Mucosa of descending colon (tissue), 3 donors: Measurements from ENCODE around the gene PDPR. TPM values are rescaled to one million over a fixed set of nuclear protein-coding genes. Genes with fewer than 3 reads are reported as not detected.
"Not testable (repeated sequence)": the region's sequence is repeated elsewhere in the genome, so short reads cannot be mapped to it uniquely, and the experiment has no call there.

ENCODE experiments used
- ATAC-seq: fragments of 200-7000 bp; cut with Tn5 transposase; one replicate; pipeline ENCODE4 v1.9.1; 2020; ENCODE audit warnings: mild to moderate bottlenecking, moderate library complexity
- DNase-seq, 3 donors: peaks; one replicate each; pipeline ENCODE4 v3.0.0-alpha.2; 2020
- H3K36me3 ChIP-seq: fragments of 200-600 bp; one replicate; pipeline ENCODE4 v1.8.0; 2021; ENCODE audit warnings: low read depth, mild to moderate bottlenecking
- H3K4me1 ChIP-seq: fragments of 200-600 bp; one replicate; pipeline ENCODE4 v1.8.0; 2021; ENCODE audit warnings: low read depth, mild to moderate bottlenecking
- H3K4me3 ChIP-seq: fragments of 200-600 bp; one replicate; pipeline ENCODE4 v1.8.0; 2021; ENCODE audit warnings: mild to moderate bottlenecking
- H3K9me3 ChIP-seq: fragments of 200-600 bp; one replicate; pipeline ENCODE4 v1.8.0; 2021; ENCODE audit warnings: mild to moderate bottlenecking
- intact Hi-C, 2 donors: fragments of 100-400 bp; cut with DNase I in 1 of 2; cut with micrococcal nuclease in 1 of 2; formaldehyde crosslinking; loops; one replicate each; pipeline versions ENCODE4 v1.11.0 to v1.11.1; 2022; cut with DNase I, micrococcal nuclease
- long read RNA-seq, 2 donors: library from polyadenylated mRNA; unstranded; transcript quantifications; one replicate each; pipeline ENCODE4 v2.0.0, GENCODE V29; 2019 to 2021
- total RNA-seq, 3 donors: library from RNA; stranded (reverse); fragmentation: NEBNext Ultra II Directional in 2 of 3; extraction: Animal tissue kit (Norgen Biotek cat#: 25700) in 2 of 3; gene quantifications; one replicate each; pipeline versions ENCODE4 v1.2.1 to v1.2.4, GENCODE V29; 2021 to 2023
- donor health status: DM: no; HTN: no; CAD: no; lungs with moderate emphysema.
- donor health status: DM: no; HTN: no; CAD: no.
- donor health status: DM: no; HTN: yes; CAD: no.

Gene PDPR
- 10 to 100 TPM; 21.0 to 43.6 (median 31.0) TPM for total RNA-seq
- long read RNA-seq, donor 1, partial matches to known transcripts = 6 of 15 reads
- long read RNA-seq, donor 1, other reads (novel, unspliced or antisense) = 9 of 15 reads
- long read RNA-seq, donor 2, partial matches to known transcripts = 1 of 2 reads
- long read RNA-seq, donor 2, other reads (novel, unspliced or antisense) = 1 of 2 reads

- ATAC-seq (peak; percentile 99), DNase-seq (peak; percentile 97)
- H3K4me3 ChIP-seq = peak within 1 kb of the TSS; percentile 57
- H3K36me3 ChIP-seq, intact Hi-C loops, H3K4me1 ChIP-seq, H3K9me3 ChIP-seq: not testable (repeated sequence)
These were observed at the start of gene PDPR for GRCh38 chr16:70113982-70114826. TSS of gene PDPR (plus strand) at chr16:70114332. CDS start at chr16:70120493, 6,161 bp downstream.

GRCh38 chr16:70064841-70065370, 49.2 kb upstream of the PDPR start:
- Histone ChIP-seq H3K4me3 (peak overlapping the region; percentile 51), H3K4me1 (peaks cover 15% of the 10 kb centered on the region)
- H3K36me3 ChIP-seq, intact Hi-C loops, H3K9me3 ChIP-seq: not testable (repeated sequence)
- peak; percentile 81 to 84 (median 83) for DNase-seq
- ATAC-seq = peak; percentile 51

GRCh38 chr16:70065376-70065745, 48.8 kb upstream of the PDPR start:
- Histone ChIP-seq H3K4me3 (peak overlapping the region; percentile 51), H3K4me1 (peaks cover 14% of the 10 kb centered on the region)
- DNase-seq, H3K36me3 ChIP-seq, intact Hi-C loops, H3K9me3 ChIP-seq: not testable (repeated sequence)
- ATAC-seq = peak; percentile 21

GRCh38 chr16:70065746-70066658, 48.1 kb upstream of the PDPR start:
- peak; percentile 94 for ATAC-seq
- H3K9me3 ChIP-seq, H3K36me3 ChIP-seq, intact Hi-C loops: not testable (repeated sequence)
- peak overlapping the region; percentile 51 for H3K4me3 ChIP-seq
- DNase-seq = peak; percentile 96 to 97 (median 96)
- H3K4me1 ChIP-seq = peaks cover 14% of the 10 kb centered on the region

- H3K4me3 ChIP-seq, H3K36me3 ChIP-seq, intact Hi-C loops, H3K9me3 ChIP-seq, ATAC-seq: not testable (repeated sequence)
- peaks cover 11% of the 10 kb centered on the region for H3K4me1 ChIP-seq
- peak in 2 of 3 donors; percentile 35 to 47 for DNase-seq
These were observed 47.4 kb upstream of the PDPR start for GRCh38 chr16:70066751-70067150.

GRCh38 chr16:70079081-70079480, 35.1 kb upstream of the PDPR start:
- H3K4me1 ChIP-seq, H3K9me3 ChIP-seq, H3K4me3 ChIP-seq, DNase-seq, ATAC-seq, H3K36me3 ChIP-seq, intact Hi-C loops: not testable (repeated sequence)

GRCh38 chr16:70081219-70081618, 32.9 kb upstream of the PDPR start:
- H3K9me3 ChIP-seq, intact Hi-C loops, H3K4me1 ChIP-seq, ATAC-seq, DNase-seq, H3K4me3 ChIP-seq, H3K36me3 ChIP-seq: not testable (repeated sequence)

- DNase-seq, ATAC-seq, H3K9me3 ChIP-seq, intact Hi-C loops, H3K36me3 ChIP-seq, H3K4me1 ChIP-seq, H3K4me3 ChIP-seq: not testable (repeated sequence)
These were observed 30.2 kb upstream of the PDPR start for GRCh38 chr16:70083931-70084330.

GRCh38 chr16:70088160-70088559, 26.0 kb upstream of the PDPR start:
- DNase-seq, intact Hi-C loops, ATAC-seq, H3K9me3 ChIP-seq, H3K36me3 ChIP-seq, H3K4me3 ChIP-seq, H3K4me1 ChIP-seq: not testable (repeated sequence)

GRCh38 chr16:70088877-70089276, 25.3 kb upstream of the PDPR start:
- ATAC-seq, H3K4me3 ChIP-seq, H3K9me3 ChIP-seq, DNase-seq, H3K4me1 ChIP-seq, H3K36me3 ChIP-seq, intact Hi-C loops: not testable (repeated sequence)

GRCh38 chr16:70089289-70089688, 24.8 kb upstream of the PDPR start:
- H3K9me3 ChIP-seq, intact Hi-C loops, DNase-seq, H3K36me3 ChIP-seq, H3K4me1 ChIP-seq, H3K4me3 ChIP-seq, ATAC-seq: not testable (repeated sequence)

- intact Hi-C loops, H3K4me3 ChIP-seq, H3K4me1 ChIP-seq, H3K9me3 ChIP-seq, H3K36me3 ChIP-seq: not testable (repeated sequence)
- peak; percentile 92 for ATAC-seq
- peak in 1 of 3 donors; percentile 74 for DNase-seq
These were observed 23.0 kb upstream of the PDPR start for GRCh38 chr16:70091104-70091503.

GRCh38 chr16:70094096-70094495, 20.0 kb upstream of the PDPR start:
- ATAC-seq, H3K4me1 ChIP-seq, DNase-seq, intact Hi-C loops, H3K4me3 ChIP-seq, H3K36me3 ChIP-seq, H3K9me3 ChIP-seq: not testable (repeated sequence)
